Skeletal muscle tissue (tissue), 4 donors: ENCODE data around the gene BICD1. TPM values are rescaled to one million over a fixed set of nuclear protein-coding genes. Genes with fewer than 3 reads are reported as not detected.
"Not testable (repeated sequence)": the region's sequence is repeated elsewhere in the genome, so short reads cannot be mapped to it uniquely, and the experiment has no call there.

Source experiments
- H3K27ac ChIP-seq: one replicate; pipeline ENCODE4 v1.7.0; 2013; ENCODE audit warnings: mild to moderate bottlenecking, low read depth, low read length, inconsistent platforms
- H3K27me3 ChIP-seq, 3 donors: one replicate each; pipeline ENCODE4 v1.7.0; 2013; ENCODE audit warnings: low read length in 3 of 3; ENCODE audit not compliant: control insufficient read depth in 3 of 3, insufficient read depth in 3 of 3
- H3K36me3 ChIP-seq, 3 donors: one replicate each; pipeline ENCODE4 v1.7.0; 2013; ENCODE audit warnings: low read length in 3 of 3; ENCODE audit not compliant: control insufficient read depth in 3 of 3, insufficient read depth in 3 of 3
- H3K4me1 ChIP-seq, 3 donors: one replicate each; pipeline ENCODE4 v1.7.0; 2013; ENCODE audit warnings: low read length in 3 of 3, mild to moderate bottlenecking in 3 of 3; ENCODE audit not compliant: control insufficient read depth in 3 of 3, insufficient read depth in 3 of 3
- H3K4me3 ChIP-seq, 3 donors: one replicate each; pipeline ENCODE4 v1.7.0; 2013; ENCODE audit warnings: low read length in 3 of 3
- H3K9ac ChIP-seq, 3 donors: one replicate each; pipeline ENCODE4 v1.7.0; 2013; ENCODE audit warnings: low read length in 3 of 3, mild to moderate bottlenecking in 3 of 3, moderate library complexity in 2 of 3, low read depth in 1 of 3
- H3K9me3 ChIP-seq, 3 donors: one replicate each; pipeline ENCODE4 v1.7.0; 2013; ENCODE audit warnings: low read length in 3 of 3; ENCODE audit not compliant: control insufficient read depth in 3 of 3
- total RNA-seq: library from RNA; depleted of rRNA; stranded (reverse); fragments of >200 nt; gene quantifications from one replicate; pipeline ENCODE4 v1.2.3, GENCODE V29; 2014
- donor health status: Osteomylitis.

Gene BICD1
- total RNA-seq, 1 donor from 2014 or later, result 7.8 TPM

DNA sequence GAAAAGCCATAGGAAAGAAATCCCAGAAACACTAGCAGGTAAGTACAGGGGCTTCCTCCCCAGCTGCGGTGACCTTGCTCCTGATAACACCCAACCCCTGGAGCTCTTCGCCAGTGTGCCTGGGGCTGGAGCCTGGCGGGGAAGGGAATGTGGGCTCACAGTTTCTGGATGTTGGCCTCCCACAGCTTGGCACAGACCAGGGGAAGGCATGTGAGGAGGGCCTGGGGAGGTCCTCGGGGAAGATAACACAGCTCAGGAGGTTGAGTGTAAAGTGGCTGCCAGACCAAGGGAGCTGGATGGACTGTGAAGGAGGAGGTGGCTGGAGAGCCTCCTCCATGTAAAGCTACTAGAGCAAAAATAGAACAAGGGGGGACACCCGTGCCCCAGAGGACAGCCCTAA, 120.1 kb downstream of the BICD1 start:
- Histone ChIP-seq H3K27me3 (no peaks in the 10 kb centered on the region), H3K4me1 (no peaks in the 10 kb centered on the region), H3K4me3 (no peak overlapping the region), H3K27ac (no peak overlapping the region), H3K9me3 (no peaks in the 10 kb centered on the region), H3K36me3 (no peaks in the 10 kb centered on the region), H3K9ac (no peak overlapping the region)

DNA sequence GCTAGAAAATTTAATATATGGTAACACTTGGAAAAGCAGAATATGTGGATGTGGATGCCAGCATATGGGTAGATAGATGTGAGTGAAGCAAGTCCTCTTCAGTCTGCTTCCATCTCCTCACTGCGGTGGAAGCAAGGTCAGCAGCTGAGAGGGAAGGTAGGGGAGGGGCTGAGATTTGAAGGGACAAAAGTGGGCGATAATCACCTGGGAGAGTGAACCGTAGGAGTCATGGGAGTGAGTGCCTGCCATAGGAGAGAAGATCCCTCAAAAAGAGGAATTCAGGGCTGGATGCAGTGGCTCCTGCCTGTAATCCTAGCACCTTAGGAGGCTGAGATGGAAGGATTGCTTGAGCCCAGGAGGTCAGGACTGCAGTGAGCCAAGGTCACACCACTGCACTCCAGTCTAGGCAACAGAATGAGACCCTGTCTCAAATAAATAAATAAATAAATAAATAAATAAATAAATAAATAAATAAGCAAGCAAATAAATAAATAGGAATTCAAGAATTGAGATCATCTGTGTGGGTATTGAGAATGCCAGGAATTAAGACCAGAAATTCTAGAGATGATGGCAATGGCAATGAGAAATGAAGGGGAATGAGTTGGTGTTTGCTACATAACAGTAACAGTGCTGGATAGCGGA, 123.4 kb downstream of the BICD1 start:
- no peaks in the 10 kb centered on the region for H3K27me3 ChIP-seq
- no peak overlapping the region for H3K4me3 ChIP-seq
- H3K36me3 ChIP-seq, result no peaks in the 10 kb centered on the region
- no peaks in the 10 kb centered on the region for H3K9me3 ChIP-seq
- no peaks in the 10 kb centered on the region for H3K4me1 ChIP-seq
- H3K27ac ChIP-seq, result no peak overlapping the region
- no peak overlapping the region for H3K9ac ChIP-seq

DNA sequence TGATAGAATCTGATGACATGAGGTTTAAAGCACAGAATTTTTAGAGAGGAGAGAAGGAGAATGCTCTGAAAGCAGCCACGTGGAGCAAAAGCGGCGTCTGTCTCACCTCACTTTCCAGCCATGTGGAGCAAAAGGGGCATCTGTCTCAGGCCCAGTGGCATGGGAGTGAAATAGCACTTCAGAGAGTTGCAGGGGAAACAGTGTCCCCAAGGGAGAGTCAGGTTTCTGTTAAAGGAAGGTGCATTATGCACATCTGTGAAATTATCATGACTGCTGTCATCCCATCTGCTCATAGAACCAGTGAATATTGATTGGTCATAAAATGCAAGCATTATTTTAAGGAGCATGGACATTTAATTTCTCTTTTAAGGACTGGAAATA, 124.0 kb downstream of the BICD1 start:
- Histone ChIP-seq H3K27me3 (no peaks in the 10 kb centered on the region), H3K4me1 (no peaks in the 10 kb centered on the region), H3K27ac (no peak overlapping the region), H3K9ac (no peak overlapping the region), H3K9me3 (no peaks in the 10 kb centered on the region), H3K36me3 (no peaks in the 10 kb centered on the region), H3K4me3 (no peak overlapping the region)

DNA sequence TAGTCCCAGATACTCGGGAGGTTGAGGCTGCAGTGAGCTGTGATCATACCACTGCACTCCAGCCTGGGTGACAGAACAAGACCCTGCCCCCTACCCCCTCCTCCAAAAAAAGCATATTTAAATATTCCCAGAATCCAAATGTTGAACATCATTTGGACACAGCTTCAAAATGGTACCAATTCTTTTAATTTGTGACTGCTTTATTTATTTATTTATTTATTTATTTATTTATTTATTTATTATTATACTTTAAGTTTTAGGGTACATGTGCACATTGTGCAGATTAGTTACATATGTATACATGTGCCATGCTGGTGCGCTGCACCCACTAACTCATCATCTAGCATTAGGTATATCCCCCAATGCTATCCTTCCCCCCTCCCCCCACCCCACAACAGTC, 124.7 kb downstream of the BICD1 start:
- not testable (repeated sequence) for H3K4me1 ChIP-seq, H3K4me3 ChIP-seq, H3K9me3 ChIP-seq, H3K9ac ChIP-seq, H3K27me3 ChIP-seq, H3K27ac ChIP-seq, H3K36me3 ChIP-seq

DNA sequence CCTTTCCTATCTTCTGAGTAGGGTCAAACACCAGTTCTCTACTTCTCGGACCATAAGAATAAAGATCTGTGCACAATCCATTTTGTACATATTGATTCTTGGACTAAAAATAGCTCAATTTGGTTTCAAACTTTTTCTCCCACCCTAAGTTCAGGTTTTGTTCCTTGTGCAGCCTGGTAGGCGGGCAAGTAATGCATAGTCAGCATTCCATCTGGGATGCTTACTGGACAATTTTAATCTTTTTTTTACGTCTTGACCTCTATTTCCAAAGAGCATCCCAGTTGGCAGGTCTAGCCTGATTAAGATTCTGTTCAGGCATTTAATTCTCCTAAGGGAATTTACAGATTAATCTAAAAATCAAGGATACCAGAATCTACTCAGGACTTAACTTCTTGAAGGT, 126.9 kb downstream of the BICD1 start:
- no peaks in the 10 kb centered on the region for H3K36me3 ChIP-seq
- H3K4me1 ChIP-seq, result no peaks in the 10 kb centered on the region
- H3K9ac ChIP-seq, result no peak overlapping the region
- H3K4me3 ChIP-seq, result no peak overlapping the region
- no peak overlapping the region for H3K27ac ChIP-seq
- H3K27me3 ChIP-seq, result no peaks in the 10 kb centered on the region
- H3K9me3 ChIP-seq, result peaks cover 0 to 5% (median 3%) of the 10 kb centered on the region in 3 donors

DNA sequence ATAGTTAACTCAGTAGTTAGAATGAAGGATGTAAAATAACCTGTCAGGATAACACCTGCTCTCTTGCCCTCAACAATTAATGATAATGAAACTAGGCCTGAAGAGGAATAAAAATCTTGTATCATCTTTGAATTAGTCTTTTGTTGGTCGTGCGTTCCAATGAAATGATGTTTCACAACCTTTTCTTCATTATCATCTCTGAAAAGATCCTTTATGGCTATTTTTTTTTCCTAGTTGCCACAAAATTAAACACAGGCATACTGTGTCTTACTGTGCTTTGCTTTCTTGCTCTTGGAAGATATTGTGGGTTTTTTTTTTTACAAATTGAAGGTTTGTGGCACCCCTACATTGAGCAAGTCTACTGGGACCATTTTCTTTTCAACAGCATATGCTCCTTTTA, 128.6 kb downstream of the BICD1 start:
- Histone ChIP-seq H3K4me1 (no peaks in the 10 kb centered on the region), H3K9me3 (peaks cover 0 to 5% (median 3%) of the 10 kb centered on the region in 3 donors), H3K36me3 (no peaks in the 10 kb centered on the region), H3K4me3 (no peak overlapping the region), H3K27me3 (no peaks in the 10 kb centered on the region), H3K27ac (no peak overlapping the region), H3K9ac (no peak overlapping the region)

DNA sequence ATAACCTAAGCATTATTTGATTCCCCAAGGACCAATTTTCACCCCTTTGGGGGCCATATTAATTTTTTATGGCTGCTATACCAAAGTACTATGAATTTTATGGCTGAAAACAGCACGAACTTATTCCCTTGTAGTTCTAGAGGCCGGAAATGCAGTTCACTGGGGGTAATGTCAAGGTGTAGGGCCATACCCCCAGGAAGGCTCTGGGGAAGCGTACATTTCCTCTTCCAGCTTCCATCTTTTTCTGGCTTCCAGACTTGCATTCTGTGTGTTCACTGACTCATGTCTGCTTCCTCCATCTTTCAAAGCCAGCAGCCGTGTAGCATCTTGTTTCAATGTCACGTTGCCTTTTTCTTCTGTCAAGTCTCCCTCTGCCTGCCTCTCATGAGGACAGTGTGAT, 133.5 kb downstream of the BICD1 start:
- H3K9ac ChIP-seq, result no peak overlapping the region
- no peaks in the 10 kb centered on the region for H3K27me3 ChIP-seq
- H3K27ac ChIP-seq, result no peak overlapping the region
- H3K9me3 ChIP-seq, result peaks cover 0 to 5% (median 3%) of the 10 kb centered on the region in 3 donors
- no peaks in the 10 kb centered on the region for H3K36me3 ChIP-seq
- no peaks in the 10 kb centered on the region for H3K4me1 ChIP-seq
- no peak overlapping the region for H3K4me3 ChIP-seq

DNA sequence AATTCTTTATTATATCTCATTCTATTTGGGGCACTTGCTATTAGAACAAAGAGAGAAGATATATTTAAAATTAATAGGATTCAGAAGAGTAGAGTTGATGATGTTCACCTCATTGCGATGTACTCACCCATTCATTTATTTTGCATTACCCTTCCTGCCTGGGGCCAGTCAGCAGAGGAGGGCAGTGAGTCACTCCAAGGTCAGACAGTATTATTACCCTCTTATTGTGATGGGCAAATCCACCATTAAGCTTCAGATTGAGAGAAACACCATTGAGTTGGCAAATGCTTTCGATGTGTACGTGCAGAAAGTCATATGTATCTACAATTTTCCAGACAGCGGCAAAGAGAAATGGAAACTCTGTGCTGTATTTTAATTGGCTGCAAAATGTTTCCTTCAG, 134.2 kb downstream of the BICD1 start:
- Histone ChIP-seq H3K4me1 (no peaks in the 10 kb centered on the region), H3K9ac (no peak overlapping the region), H3K27me3 (no peaks in the 10 kb centered on the region), H3K27ac (no peak overlapping the region), H3K9me3 (peaks cover 0 to 5% (median 3%) of the 10 kb centered on the region in 3 donors), H3K4me3 (no peak overlapping the region), H3K36me3 (no peaks in the 10 kb centered on the region)

DNA sequence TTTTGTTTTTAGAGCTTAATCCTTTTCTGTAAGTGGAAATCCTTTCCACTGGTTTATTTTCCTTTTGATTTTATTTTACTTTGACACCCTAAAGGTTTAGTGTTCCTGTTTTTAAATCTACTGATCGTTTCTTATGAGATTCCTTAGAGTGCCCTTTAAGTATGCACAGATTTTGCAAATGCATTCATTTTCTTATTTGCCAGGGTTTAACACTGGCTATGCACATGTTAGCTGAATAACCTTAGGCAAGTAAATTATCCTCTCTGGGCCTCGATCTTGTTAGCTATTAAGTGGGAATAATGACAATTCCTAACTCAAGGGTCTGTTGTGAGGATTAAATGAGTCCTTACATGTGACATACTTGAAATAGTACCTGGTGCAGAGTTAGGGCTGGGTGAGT, 136.0 kb downstream of the BICD1 start:
- no peak overlapping the region for H3K27ac ChIP-seq
- no peak overlapping the region for H3K4me3 ChIP-seq
- H3K4me1 ChIP-seq, result no peaks in the 10 kb centered on the region
- no peaks in the 10 kb centered on the region for H3K36me3 ChIP-seq
- no peak overlapping the region for H3K9ac ChIP-seq
- peaks cover 0 to 1% (median 0%) of the 10 kb centered on the region in 3 donors for H3K9me3 ChIP-seq
- no peaks in the 10 kb centered on the region for H3K27me3 ChIP-seq

DNA sequence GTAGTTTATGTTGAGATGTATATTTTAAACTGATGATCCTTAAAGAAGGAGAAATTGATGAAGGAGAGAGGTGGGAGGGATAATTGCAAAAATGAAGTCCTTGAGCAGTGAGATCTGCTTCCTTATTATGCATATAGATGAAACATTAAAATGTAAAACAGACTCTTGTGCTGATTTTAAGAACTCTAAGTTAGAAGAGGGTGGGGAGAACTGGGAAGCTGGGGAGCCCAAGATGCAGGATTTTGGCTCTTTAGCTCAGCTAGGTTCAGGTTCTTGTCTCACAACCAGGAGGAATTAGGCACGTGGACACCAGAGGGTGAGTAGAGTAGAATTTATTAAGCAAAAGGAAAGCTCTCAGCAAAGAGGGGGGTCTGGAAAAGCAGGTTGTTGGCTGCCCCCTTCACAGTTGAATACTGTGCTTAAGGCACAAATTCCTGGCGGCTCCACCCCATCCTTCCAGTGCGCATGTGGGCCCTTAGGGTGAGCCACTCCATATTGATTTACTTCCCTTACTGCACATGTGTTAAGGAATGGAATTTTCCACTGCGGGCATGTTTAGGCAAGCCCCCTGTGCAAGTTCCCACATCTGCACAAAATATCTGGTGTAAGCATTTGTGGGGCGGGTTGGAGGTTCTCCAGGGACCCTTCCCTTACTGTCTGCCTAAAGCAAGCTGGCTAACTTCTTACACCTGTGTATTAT, 141.9 kb downstream of the BICD1 start:
- no peak overlapping the region for H3K27ac ChIP-seq
- no peaks in the 10 kb centered on the region for H3K36me3 ChIP-seq
- no peaks in the 10 kb centered on the region for H3K27me3 ChIP-seq
- H3K9me3 ChIP-seq, result peaks cover 0 to 2% (median 0%) of the 10 kb centered on the region in 3 donors
- no peak overlapping the region for H3K9ac ChIP-seq
- H3K4me3 ChIP-seq, result no peak overlapping the region
- H3K4me1 ChIP-seq, result no peaks in the 10 kb centered on the region
